Hematopoietic multipotent progenitor cell treated with erythropoietin and hydrocortisone succinate and interleukin-3 and kit ligand, for 15 days (in vitro differentiated cells): ENCODE measurements around the gene FAM118B.
"Not testable (repeated sequence)": the region's sequence is repeated elsewhere in the genome, so short reads cannot be mapped to it uniquely, and the experiment has no call there.

Experiments
- DNase-seq: peaks from one replicate; pipeline ENCODE4 v3.0.0-alpha.2; 2015; ENCODE audit warnings: low spot score

FAM118B gene

GRCh38 chr11:126217491-126217890 is 5.9 kb downstream of the FAM118B start:
- DNase-seq, result no peak

- no peak for DNase-seq
These were observed 8.0 kb downstream of the FAM118B start for GRCh38 chr11:126219547-126219946.

- no peak for DNase-seq
These were observed 13.2 kb downstream of the FAM118B start for GRCh38 chr11:126224647-126225294.

GRCh38 chr11:126225295-126225665 is 13.7 kb downstream of the FAM118B start:
- DNase-seq, result no peak

- no peak for DNase-seq
These were observed 14.9 kb downstream of the FAM118B start for GRCh38 chr11:126226334-126227084.

GRCh38 chr11:126229858-126230540 is 18.4 kb downstream of the FAM118B start:
- no peak for DNase-seq

- DNase-seq, result no peak
These were observed 20.3 kb downstream of the FAM118B start for GRCh38 chr11:126231725-126232459.

- no peak for DNase-seq
These were observed 21.1 kb downstream of the FAM118B start for GRCh38 chr11:126232683-126233082.

- DNase-seq, result no peak
These were observed 21.8 kb downstream of the FAM118B start for GRCh38 chr11:126233391-126233790.

- DNase-seq, result no peak
These were observed 35.1 kb downstream of the FAM118B start for GRCh38 chr11:126246636-126247035.

- DNase-seq, result no peak
These were observed 41.7 kb downstream of the FAM118B start for GRCh38 chr11:126253265-126253664.

- DNase-seq, result no peak
These were observed 43.2 kb downstream of the FAM118B start for GRCh38 chr11:126254819-126255218.

GRCh38 chr11:126255507-126255906 is 43.9 kb downstream of the FAM118B start:
- not testable (repeated sequence) for DNase-seq

GRCh38 chr11:126256216-126256615 is 44.6 kb downstream of the FAM118B start:
- no peak for DNase-seq

- DNase-seq, result no peak
These were observed 45.6 kb downstream of the FAM118B start for GRCh38 chr11:126257144-126257543.

- DNase-seq, result no peak
These were observed 46.2 kb downstream of the FAM118B start for GRCh38 chr11:126257764-126258163.

GRCh38 chr11:126262216-126262615 is 50.6 kb downstream of the FAM118B start:
- no peak for DNase-seq

GRCh38 chr11:126263489-126263888 is 51.9 kb downstream of the FAM118B start:
- no peak for DNase-seq

- DNase-seq, result no peak
These were observed 54.2 kb downstream of the FAM118B start for GRCh38 chr11:126265811-126266210.

- DNase-seq, result no peak
These were observed 56.1 kb downstream of the FAM118B start for GRCh38 chr11:126267650-126268049.

GRCh38 chr11:126268361-126268707 is 56.8 kb downstream of the FAM118B start:
- DNase-seq, result no peak
